Embryonic facial prominence (tissue), 1 donor: ENCODE results near the gene DHRSX.
"Not testable (repeated sequence)": the region's sequence is repeated elsewhere in the genome, so short reads cannot be mapped to it uniquely, and the experiment has no call there.

Source experiments
- DNase-seq: peaks from one replicate; pipeline ENCODE4 v3.0.0-alpha.2; 2016; ENCODE audit errors: extremely low spot score

Gene DHRSX

GRCh38 chrX:2456091-2456490 is 44.7 kb downstream of the DHRSX start:
- DNase-seq, result not testable (repeated sequence)

GRCh38 chrX:2454620-2455019 is 46.2 kb downstream of the DHRSX start:
- DNase-seq, result not testable (repeated sequence)

DNA sequence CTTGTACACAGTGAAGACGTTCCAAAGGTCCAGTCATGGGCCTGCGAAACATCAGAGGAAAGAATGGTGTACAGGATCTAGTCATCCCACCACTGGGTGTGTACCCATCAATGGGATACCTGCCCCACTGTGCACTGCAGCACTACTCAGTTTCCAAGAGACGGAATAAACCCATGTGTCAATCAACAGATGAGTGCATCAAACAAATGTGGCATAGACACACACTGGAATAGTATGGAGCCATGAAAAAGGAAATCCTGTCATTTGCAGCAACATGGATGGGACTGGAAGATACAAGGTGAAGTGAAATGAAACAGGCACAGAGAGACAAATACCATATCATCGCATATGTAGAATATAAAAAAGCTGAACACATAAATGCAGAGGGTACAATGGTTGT is 48.0 kb downstream of the DHRSX start:
- no peak for DNase-seq

DNA sequence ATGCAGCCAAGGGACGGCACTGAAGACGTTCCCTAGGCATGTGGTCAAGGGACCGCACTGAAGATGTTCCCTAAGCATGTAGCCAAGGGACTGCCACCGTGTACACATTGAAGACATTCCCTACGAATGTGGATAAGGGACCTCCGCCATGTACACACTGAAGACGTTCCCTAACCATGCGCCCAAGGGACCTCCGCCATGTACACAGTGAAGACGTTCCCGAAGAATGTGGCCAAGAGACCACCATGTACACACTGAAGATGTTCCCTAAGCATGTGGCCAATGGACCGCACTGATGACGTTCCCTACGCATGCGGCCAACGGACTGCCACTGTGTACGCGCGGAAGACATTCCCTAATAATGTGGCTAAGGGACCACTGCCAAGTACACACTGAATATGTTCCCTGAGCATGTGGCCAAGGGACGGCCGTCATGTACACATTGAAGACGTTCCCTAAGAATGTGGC is 48.4 kb downstream of the DHRSX start:
- no peak for DNase-seq

- no peak for DNase-seq
Measured at GRCh38 chrX:2451501-2452316, 49.1 kb downstream of the DHRSX start.

DNA sequence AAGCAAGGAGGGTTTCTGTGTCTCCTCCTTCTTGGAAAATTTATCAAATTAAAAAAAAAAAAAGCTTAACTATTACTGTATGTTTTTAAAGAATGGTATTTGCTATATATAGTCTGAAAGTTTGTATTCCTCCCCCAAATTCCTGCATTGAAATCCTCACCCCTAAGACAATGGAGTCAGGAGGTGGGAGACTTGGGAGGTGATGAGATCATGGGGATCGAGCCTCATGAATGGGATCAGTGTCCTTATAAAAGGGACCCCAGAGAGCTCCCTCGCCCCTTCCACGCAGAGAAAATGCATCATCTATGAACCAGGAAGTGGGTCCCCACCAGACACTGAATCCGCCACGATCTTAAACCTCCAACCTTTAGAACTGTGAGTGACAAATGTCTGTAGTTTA is 50.1 kb downstream of the DHRSX start:
- DNase-seq, result no peak

DNA sequence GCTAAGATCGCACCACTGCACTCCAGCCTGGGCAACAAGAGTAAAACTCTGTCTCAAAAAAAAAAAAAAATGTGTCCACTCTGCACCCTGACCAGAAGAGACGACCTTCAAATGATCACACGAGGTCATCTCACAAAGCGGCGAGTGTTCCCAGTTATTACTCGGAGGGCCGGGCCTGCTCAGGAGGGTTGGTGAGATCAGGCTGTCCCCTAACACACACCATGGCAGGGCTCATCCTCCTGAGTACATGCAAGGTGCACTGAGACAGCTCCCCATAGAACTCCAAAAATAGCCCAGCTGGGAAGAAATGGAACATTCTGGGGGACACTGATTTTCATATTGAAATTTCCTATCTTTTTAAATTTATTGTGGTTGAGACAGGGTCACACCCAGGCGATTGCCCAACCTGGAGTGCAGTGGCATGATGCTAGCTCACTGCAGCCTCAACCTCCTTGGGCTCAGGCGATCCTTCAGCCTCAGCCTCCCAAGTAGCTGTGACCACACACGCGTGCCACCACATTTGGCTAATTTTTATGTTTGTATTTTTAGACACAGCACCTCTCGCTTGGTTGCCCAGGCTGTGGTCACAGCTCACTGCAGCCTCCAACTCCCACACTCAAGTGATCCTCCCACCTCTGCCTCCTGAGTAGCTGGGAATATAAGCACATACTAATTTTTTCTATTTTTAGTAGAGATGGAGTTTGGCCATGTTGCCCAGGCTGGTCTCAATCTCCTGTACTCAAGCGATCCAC is 51.5 kb downstream of the DHRSX start:
- no peak for DNase-seq

- no peak for DNase-seq
Measured at GRCh38 chrX:2447484-2447883, 53.3 kb downstream of the DHRSX start.

DNA sequence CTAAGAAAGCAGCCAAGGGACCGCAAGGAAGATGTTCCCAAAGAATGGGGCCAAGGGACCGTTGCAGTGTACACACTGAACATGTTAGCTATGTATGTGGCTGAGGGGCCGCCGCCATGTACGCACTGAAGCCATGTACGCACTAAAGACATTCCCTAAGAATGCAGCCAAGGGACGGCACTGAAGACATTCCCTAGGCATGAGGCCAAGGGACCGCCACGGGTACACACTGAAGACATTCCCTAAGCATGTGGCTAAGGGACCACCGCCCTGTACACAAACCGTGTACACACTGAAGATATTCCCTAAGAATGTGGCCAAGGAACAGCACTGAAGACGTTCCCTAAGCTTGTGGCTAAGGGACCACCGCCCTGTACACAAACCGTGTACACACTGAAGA is 54.0 kb downstream of the DHRSX start:
- no peak for DNase-seq

GRCh38 chrX:2445662-2446623 is 54.8 kb downstream of the DHRSX start:
- DNase-seq, result no peak

GRCh38 chrX:2442694-2443093 is 58.1 kb downstream of the DHRSX start:
- DNase-seq, result no peak

DNA sequence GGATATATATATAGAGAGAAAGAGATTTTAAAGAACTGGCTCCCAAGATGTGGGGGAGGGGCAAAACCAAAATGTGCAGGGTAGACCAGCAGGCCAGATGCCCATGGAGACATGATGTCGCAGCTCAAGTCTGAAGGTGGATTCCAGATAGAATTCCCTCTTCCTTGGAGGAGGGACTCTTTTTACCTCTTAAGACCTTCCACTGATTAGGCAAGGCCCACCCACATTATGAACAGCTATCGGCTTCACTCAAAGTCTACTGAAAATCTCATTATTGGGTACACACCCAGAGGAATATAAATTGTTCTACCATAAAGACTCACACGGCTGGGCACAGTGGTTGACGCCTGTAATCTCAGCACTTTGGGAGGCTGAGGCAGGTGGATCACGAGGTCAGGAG is 59.3 kb downstream of the DHRSX start:
- no peak for DNase-seq

- DNase-seq, result no peak
Measured at GRCh38 chrX:2439613-2440012, 61.2 kb downstream of the DHRSX start.

DNA sequence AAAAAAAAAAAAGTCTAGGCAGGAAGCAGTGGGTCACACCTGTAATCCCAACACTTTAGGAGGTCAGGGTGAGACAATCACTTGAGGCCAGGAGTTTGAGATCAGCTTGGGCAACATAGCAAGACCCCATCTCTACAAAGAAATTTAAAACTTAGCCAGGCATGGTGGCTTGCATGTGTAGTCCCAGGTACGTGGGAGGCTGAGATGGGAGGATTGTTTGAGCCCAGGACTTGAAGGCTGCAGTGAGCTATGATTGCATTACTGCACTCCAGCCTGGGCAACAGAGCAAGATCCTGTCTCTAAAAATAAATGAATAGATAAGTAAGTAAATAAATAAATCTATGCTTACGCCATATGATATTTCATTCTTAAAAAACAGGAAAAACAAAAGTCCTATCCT is 65.3 kb downstream of the DHRSX start:
- DNase-seq, result no peak

- no peak for DNase-seq
Measured at GRCh38 chrX:2434270-2435163, 66.3 kb downstream of the DHRSX start.

GRCh38 chrX:2432298-2432863 is 68.4 kb downstream of the DHRSX start:
- no peak for DNase-seq

- DNase-seq, result no peak
Measured at GRCh38 chrX:2430265-2430825, 70.4 kb downstream of the DHRSX start.

DNA sequence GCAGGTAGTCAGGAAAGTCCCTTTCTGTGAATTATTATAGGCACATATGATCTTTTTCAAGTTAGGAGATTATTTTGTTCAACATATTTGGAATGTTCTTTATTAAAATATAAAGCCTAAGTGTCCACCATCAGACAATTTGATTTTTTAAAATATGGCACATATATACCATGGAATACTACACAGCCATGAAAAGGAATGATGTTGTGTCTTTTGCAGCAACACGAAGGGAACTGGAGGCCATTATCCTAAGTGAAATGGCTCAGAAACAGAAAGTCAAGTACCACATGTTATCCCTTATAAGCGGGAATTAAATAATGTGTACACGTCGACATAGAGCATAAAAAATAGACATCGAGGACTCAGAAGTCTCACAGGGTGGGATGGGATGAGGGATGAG is 73.0 kb downstream of the DHRSX start:
- no peak for DNase-seq

DNA sequence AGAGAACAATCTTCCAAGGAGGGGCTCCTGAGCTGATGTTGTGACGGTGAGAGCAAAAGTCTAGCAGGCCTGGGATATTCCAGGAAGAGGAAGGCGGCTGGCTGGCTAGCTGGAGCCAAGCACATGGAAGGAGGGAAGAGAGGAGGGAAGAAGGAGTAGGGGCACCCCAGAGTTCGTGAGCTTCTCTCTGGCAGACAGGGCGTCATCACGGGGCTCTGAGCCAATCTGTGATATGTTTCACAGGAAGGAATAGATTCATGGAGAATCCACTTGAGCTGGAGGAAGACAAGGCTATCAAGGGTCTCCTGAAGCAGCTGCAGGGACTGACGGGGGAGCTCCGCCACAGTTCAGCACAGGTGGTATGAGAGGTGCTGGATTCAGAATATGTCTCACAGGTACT is 73.6 kb downstream of the DHRSX start:
- DNase-seq, result no peak

- DNase-seq, result no peak
Measured at GRCh38 chrX:2426289-2426882, 74.4 kb downstream of the DHRSX start.
